Panc1 (cell line): Measurements from ENCODE around the gene ARHGDIB. TPM values are rescaled to one million over a fixed set of nuclear protein-coding genes. Genes with fewer than 3 reads are reported as not detected.

Experiments
- ATAC-seq: fragments of 200-7000 bp; cut with Tn5 transposase; 2 replicates; pipeline ENCODE4 v1.9.1; 2020; ENCODE audit warnings: mild to moderate bottlenecking, moderate library complexity
- BruUV-seq: library from RNA; stranded (reverse); fragments of 400-500 nt; replicated peaks from 2 replicates; lab custom pipeline; 2021; lab: Mats Ljungman, UMichigan
- CTCF ChIA-PET: fragments of 300-600 bp; sonication (Branson Sonifier 250); formaldehyde crosslinking; loops from one replicate; lab custom pipeline; 2022; ENCODE audit warnings: antibody characterized with exemption; lab: Charles Lee
- POLR2A ChIA-PET: fragments of 300-600 bp; sonication (Branson Sonifier 250); formaldehyde crosslinking; loops from one replicate; lab custom pipeline; 2022; ENCODE audit warnings: antibody characterized with exemption; lab: Charles Lee
- DNase-seq: peaks from one replicate; pipeline ENCODE4 v3.0.0-alpha.2; 2010; ENCODE audit warnings: low read depth, low spot score
- H3K27ac ChIP-seq: 2 replicates; pipeline ENCODE4 v1.5.1; 2011; ENCODE audit warnings: mild to moderate bottlenecking, low read length, inconsistent platforms
- H3K27me3 ChIP-seq: fragments of 200-500 bp; sonication (Bioruptor generic); 2 replicates; pipeline ENCODE4 v1.6.0; 2014; ENCODE audit warnings: low read length, inconsistent platforms; ENCODE audit not compliant: control insufficient read depth, insufficient read depth
- H3K36me3 ChIP-seq: fragments of 200-500 bp; sonication (Bioruptor generic); 2 replicates; pipeline ENCODE4 v1.5.1; 2014; ENCODE audit warnings: inconsistent platforms, mild to moderate bottlenecking, low read length, moderate library complexity; ENCODE audit not compliant: control insufficient read depth, insufficient read depth
- H3K4me1 ChIP-seq: 2 replicates; pipeline ENCODE4 v1.5.1; 2011; ENCODE audit warnings: inconsistent platforms, mild to moderate bottlenecking, low read length, moderate library complexity; ENCODE audit not compliant: control insufficient read depth, insufficient read depth
- H3K4me3 ChIP-seq, 2 experiments: 2 replicates each; pipeline ENCODE4 v1.5.1; 2011 to 2012; ENCODE audit warnings: low read depth in 2 of 2, low read length in 2 of 2, mild to moderate bottlenecking in 2 of 2, inconsistent platforms in 1 of 2, moderate library complexity in 1 of 2
- H3K9me3 ChIP-seq: fragments of 200-500 bp; sonication (Bioruptor generic); 2 replicates; pipeline ENCODE4 v1.5.1; 2014; ENCODE audit warnings: low read depth, mild to moderate bottlenecking, inconsistent platforms, low read length, moderate library complexity; ENCODE audit not compliant: control insufficient read depth, insufficient read depth
- CTCF ChIP-seq: fragments of 450-650 bp; IDR thresholded peaks from 2 replicates; pipeline ENCODE4 v1.5.1; 2017; ENCODE audit warnings: mild to moderate bottlenecking
- POLR2AphosphoS5 ChIP-seq: IDR thresholded peaks from 2 replicates; pipeline ENCODE4 v1.6.1; 2012; ENCODE audit warnings: mild to moderate bottlenecking, low read depth, low read length, moderate library complexity
- REST ChIP-seq, 2 experiments: IDR thresholded peaks; 2 replicates each; pipeline ENCODE4 v1.6.1; 2011 to 2012; ENCODE audit warnings: low read depth in 2 of 2, control low read depth in 1 of 2, low read length in 1 of 2, mild to moderate bottlenecking in 1 of 2, moderate library complexity in 1 of 2; ENCODE audit not compliant: insufficient read depth in 1 of 2
- SIN3A ChIP-seq: IDR thresholded peaks from 2 replicates; pipeline ENCODE4 v1.6.1; 2012; ENCODE audit warnings: low read depth, mild to moderate bottlenecking, low read length, moderate library complexity, borderline replicate concordance; ENCODE audit not compliant: insufficient read depth
- TCF7L2 ChIP-seq: IDR thresholded peaks from 2 replicates; pipeline ENCODE4 v1.6.1; 2011; ENCODE audit warnings: mild to moderate bottlenecking, low read depth, low read length, inconsistent platforms
- in situ Hi-C: cut with HindIII; loops from 2 replicates; pipeline ENCODE4 v1.10.0; 2016; ENCODE audit warnings: low sequenced_read_pairs, low pct_unique_long_range_greater_than_20kb
- intact Hi-C: fragments of 100-400 bp; cut with micrococcal nuclease; formaldehyde crosslinking; loops from one replicate; pipeline ENCODE4 v1.10.0; 2022; ENCODE audit not compliant: unreplicated experiment
- total RNA-seq: library from RNA; stranded (reverse); gene quantifications from one replicate; pipeline ENCODE4 v1.2.1, GENCODE V29; 2021; ENCODE audit not compliant: unreplicated experiment

The ARHGDIB gene
- total RNA-seq, 1 experiment from 2014 or later = 1.6 TPM

DNA sequence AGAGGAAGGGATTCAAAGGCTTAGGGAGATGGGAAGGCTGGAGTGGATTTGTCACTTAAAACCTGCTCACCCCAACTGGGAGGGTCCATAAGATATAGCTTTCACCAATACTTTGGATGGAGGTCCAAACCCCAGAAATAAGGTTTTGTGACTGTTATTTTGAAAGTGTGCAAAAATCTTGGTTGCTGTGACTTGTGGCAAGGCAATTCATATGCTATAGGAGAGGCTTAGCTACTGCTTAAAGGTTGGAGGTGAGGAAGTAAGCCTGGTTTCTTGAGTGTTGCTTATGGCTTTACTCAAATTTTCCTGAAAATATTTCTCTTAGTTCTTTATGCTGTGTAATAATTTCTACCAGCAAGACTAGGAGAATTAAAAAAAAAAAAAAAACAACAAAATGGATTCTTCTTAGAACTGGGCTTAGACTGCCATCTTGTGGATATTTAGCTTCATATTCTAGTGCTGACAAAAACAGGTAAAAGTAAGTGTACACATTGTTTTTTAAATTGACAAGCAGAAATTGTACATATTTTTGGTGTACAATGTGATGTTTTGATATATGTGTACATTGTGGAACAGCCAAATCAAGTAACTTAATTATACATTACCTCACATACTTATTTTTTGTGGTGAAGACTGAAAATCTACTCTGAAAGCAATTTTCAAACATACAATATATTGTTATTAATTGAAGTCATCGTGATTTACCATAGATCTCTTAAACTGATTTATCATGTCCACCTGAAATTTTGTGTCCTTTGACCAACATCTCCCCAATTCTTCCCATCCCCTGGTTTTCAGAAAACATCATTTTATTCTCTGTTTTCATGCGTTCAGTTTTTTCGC is 34.4 kb upstream of the ARHGDIB start:
- H3K4me3 ChIP-seq = no peak overlapping the region
- in situ Hi-C loops = no loop called here
- H3K27ac ChIP-seq = no peak overlapping the region
- no peaks in the 10 kb centered on the region for H3K36me3 ChIP-seq
- DNase-seq (peak; percentile 47), ATAC-seq (no peak)
- BruUV-seq = no TSS peak
- H3K27me3 ChIP-seq = no peaks in the 10 kb centered on the region; the same call in 1 of the 2 replicates
- CTCF ChIA-PET = interaction anchor here (0.6 to 1.2 kb wide), 5 partner anchors 110 to 350 kb away, joined by 3 to 7 read pairs (median 3); partner anchors contain the start of gene MGP
- intact Hi-C loops = loop anchor here (1.0 to 10.0 kb wide), 3 partner anchors 151 to 271 kb away; no protein-coding TSS in a partner anchor
- H3K4me1 ChIP-seq = no peaks in the 10 kb centered on the region; the same call in 1 of the 2 replicates
- TF ChIP-seq CTCF (peak; percentile 50; the same call in 1 of the 2 replicates), SIN3A (no peak), REST (IDR thresholded peaks at IDR 0.05; ENCODE audit: insufficient read depth in 1 of 2, low read depth in 2 of 2, low read length in 1 of 2) (no peak)
- no peaks in the 10 kb centered on the region for H3K9me3 ChIP-seq
- POLR2A ChIA-PET = no interaction called here

GRCh38 chr12:14994610-14995009 is 33.2 kb upstream of the ARHGDIB start:
- intact Hi-C loops = loop anchor here (2.0 to 10.0 kb wide), 2 partner anchors 184 to 270 kb away; no protein-coding TSS in a partner anchor
- in situ Hi-C loops = no loop called here
- DNase-seq (no peak), ATAC-seq (no peak)
- Histone ChIP-seq H3K9me3 (no peaks in the 10 kb centered on the region), H3K27me3 (no peaks in the 10 kb centered on the region), H3K4me1 (no peaks in the 10 kb centered on the region; the same call in 1 of the 2 replicates), H3K4me3 (no peak overlapping the region), H3K36me3 (no peaks in the 10 kb centered on the region), H3K27ac (no peak overlapping the region)
- ChIA-PET POLR2A (no interaction called here), CTCF (no interaction called here)
- BruUV-seq = no TSS peak
- no peak for TF ChIP-seq SIN3A
- no peak for TF ChIP-seq REST (IDR thresholded peaks at IDR 0.05; ENCODE audit: insufficient read depth in 1 of 2, low read depth in 2 of 2, low read length in 1 of 2)
- no peak for TF ChIP-seq TCF7L2
- TF ChIP-seq POLR2AphosphoS5 = no peak
- no peak for TF ChIP-seq CTCF
